ENCODE data around the gene EIF4G1.

EIF4G1 gene

DNA sequence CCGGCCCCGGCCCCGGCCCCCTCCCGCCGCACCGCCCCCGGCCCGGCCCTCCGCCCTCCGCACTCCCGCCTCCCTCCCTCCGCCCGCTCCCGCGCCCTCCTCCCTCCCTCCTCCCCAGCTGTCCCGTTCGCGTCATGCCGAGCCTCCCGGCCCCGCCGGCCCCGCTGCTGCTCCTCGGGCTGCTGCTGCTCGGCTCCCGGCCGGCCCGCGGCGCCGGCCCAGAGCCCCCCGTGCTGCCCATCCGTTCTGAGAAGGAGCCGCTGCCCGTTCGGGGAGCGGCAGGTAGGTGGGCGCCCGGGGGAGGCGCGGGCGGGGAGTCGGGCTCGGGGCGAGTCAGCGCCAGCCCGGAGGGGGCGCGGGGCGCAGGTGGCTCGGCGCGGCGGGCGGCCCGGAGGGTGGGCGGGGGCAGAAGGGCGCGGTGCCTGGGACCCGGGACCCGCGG, 65.8 kb downstream of the EIF4G1 start:
- Histone ChIP-seq H3F3A (ENCODE audit: low read depth) (no peaks in the 10 kb centered on the region), H3K9me3 (ENCODE audit: insufficient read depth, low read depth, low read length) (no peaks in the 10 kb centered on the region), H3K36me3 (ENCODE audit: insufficient read depth, low read length) (no peaks in the 10 kb centered on the region), H3K4me3 (ENCODE audit: low read length, poor library complexity, severe bottlenecking) (no peak overlapping the region), H3K9ac (ENCODE audit: low read depth, low read length, poor library complexity, severe bottlenecking) (no peak overlapping the region), H3K27me3 (ENCODE audit: insufficient read depth, low read length, poor library complexity, severe bottlenecking) (no peaks in the 10 kb centered on the region), H3K79me2 (ENCODE audit: insufficient read depth, low read length) (no peaks in the 10 kb centered on the region), H3K9me2 (replicated peaks; ENCODE audit: low read depth, low read length) (no peaks in the 10 kb centered on the region), H3K4me1 (ENCODE audit: insufficient read depth, low read length, poor library complexity, severe bottlenecking) (no peaks in the 10 kb centered on the region), H2AFZ (ENCODE audit: low read length) (no peak overlapping the region), H3K4me2 (ENCODE audit: low read depth, low read length, poor library complexity, severe bottlenecking) (no peak overlapping the region), H4K20me1 (ENCODE audit: insufficient read depth, low read length, poor library complexity, severe bottlenecking) (no peaks in the 10 kb centered on the region)
- no peak for TF ChIP-seq EZH2phosphoT487 (IDR thresholded peaks at IDR 0.05; ENCODE audit: borderline replicate concordance)
- no peak for TF ChIP-seq CTCF (conservative IDR thresholded peaks at IDR 0.05; ENCODE audit: low read length)

DNA sequence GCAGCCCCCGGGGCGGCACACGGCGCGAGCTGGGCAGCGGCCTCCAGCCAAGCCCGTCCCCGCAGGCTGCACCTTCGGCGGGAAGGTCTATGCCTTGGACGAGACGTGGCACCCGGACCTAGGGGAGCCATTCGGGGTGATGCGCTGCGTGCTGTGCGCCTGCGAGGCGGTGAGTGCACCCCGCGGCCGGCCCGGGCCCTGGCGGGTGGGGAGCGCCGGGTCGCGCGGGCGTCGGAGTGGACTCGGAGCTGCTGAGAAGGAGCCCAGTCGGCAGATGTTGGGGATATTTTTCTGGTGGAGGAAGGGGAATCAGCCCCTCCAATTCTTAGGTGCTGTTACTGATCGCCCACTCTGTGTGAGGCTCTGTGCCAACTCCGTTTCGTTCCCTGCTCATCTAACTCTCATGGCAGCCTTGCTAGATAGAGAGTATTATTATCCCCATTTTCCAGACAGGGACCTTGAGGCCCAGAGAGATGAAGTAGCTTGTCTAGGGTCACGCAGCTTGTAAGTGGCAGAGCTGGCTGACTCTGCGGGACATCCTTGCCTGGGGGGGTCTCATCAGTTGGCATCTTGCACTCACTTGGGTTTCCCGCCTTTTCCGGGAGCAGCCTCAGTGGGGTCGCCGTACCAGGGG, 66.3 kb downstream of the EIF4G1 start:
- no peak overlapping the region for H3K4me3 ChIP-seq (ENCODE audit: low read length, poor library complexity, severe bottlenecking)
- H3K9me2 ChIP-seq (replicated peaks; ENCODE audit: low read depth, low read length), result no peaks in the 10 kb centered on the region
- no peaks in the 10 kb centered on the region for H4K20me1 ChIP-seq (ENCODE audit: insufficient read depth, low read length, poor library complexity, severe bottlenecking)
- no peaks in the 10 kb centered on the region for H3K36me3 ChIP-seq (ENCODE audit: insufficient read depth, low read length)
- no peaks in the 10 kb centered on the region for H3K79me2 ChIP-seq (ENCODE audit: insufficient read depth, low read length)
- no peak overlapping the region for H3K9ac ChIP-seq (ENCODE audit: low read depth, low read length, poor library complexity, severe bottlenecking)
- H3F3A ChIP-seq (ENCODE audit: low read depth), result no peaks in the 10 kb centered on the region
- H3K4me1 ChIP-seq (ENCODE audit: insufficient read depth, low read length, poor library complexity, severe bottlenecking), result no peaks in the 10 kb centered on the region
- TF ChIP-seq CTCF (conservative IDR thresholded peaks at IDR 0.05; ENCODE audit: low read length) (no peak), EZH2phosphoT487 (IDR thresholded peaks at IDR 0.05; ENCODE audit: borderline replicate concordance) (no peak)
- no peaks in the 10 kb centered on the region for H3K27me3 ChIP-seq (ENCODE audit: insufficient read depth, low read length, poor library complexity, severe bottlenecking)
- H3K9me3 ChIP-seq (ENCODE audit: insufficient read depth, low read depth, low read length), result no peaks in the 10 kb centered on the region
- H2AFZ ChIP-seq (ENCODE audit: low read length), result no peak overlapping the region
- H3K4me2 ChIP-seq (ENCODE audit: low read depth, low read length, poor library complexity, severe bottlenecking), result no peak overlapping the region

DNA sequence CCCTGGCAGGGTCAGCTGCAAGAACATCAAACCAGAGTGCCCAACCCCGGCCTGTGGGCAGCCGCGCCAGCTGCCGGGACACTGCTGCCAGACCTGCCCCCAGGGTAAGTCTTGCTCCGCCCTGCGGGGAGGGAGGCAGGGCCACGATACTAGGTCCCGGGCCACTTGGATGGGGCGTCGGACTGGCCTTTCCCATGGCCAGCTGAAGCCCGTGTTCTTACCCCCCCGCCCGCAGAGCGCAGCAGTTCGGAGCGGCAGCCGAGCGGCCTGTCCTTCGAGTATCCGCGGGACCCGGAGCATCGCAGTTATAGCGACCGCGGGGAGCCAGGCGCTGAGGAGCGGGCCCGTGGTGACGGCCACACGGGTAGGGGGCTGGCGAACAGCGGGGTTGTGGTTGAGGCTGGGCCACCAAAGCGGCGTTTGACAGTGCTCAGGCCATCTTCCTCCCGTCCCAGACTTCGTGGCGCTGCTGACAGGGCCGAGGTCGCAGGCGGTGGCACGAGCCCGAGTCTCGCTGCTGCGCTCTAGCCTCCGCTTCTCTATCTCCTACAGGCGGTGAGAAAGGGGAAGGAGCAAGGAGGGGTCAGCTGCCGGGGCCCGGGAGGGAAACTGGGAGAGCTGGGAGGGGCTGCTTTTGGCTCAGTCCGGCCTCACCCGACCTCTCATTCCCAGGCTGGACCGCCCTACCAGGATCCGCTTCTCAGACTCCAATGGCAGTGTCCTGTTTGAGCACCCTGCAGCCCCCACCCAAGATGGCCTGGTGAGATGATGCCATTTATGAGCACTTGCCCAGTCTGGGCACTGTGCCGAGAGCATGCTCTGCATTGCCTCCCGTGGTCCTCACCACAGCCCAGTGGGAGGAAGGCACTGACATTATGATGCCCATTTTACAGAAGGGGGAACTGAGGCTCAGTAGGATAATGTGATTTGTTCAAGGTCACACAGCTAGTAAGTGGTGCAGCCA, 67.1 kb downstream of the EIF4G1 start:
- Histone ChIP-seq H3K79me2 (ENCODE audit: insufficient read depth, low read length) (no peaks in the 10 kb centered on the region), H4K20me1 (ENCODE audit: insufficient read depth, low read length, poor library complexity, severe bottlenecking) (no peaks in the 10 kb centered on the region), H3K4me2 (ENCODE audit: low read depth, low read length, poor library complexity, severe bottlenecking) (no peak overlapping the region), H3K4me3 (ENCODE audit: low read length, poor library complexity, severe bottlenecking) (no peak overlapping the region), H2AFZ (ENCODE audit: low read length) (no peak overlapping the region), H3K9me2 (replicated peaks; ENCODE audit: low read depth, low read length) (no peaks in the 10 kb centered on the region), H3K9ac (ENCODE audit: low read depth, low read length, poor library complexity, severe bottlenecking) (no peak overlapping the region), H3K4me1 (ENCODE audit: insufficient read depth, low read length, poor library complexity, severe bottlenecking) (no peaks in the 10 kb centered on the region), H3K36me3 (ENCODE audit: insufficient read depth, low read length) (no peaks in the 10 kb centered on the region), H3K27me3 (ENCODE audit: insufficient read depth, low read length, poor library complexity, severe bottlenecking) (no peaks in the 10 kb centered on the region), H3F3A (ENCODE audit: low read depth) (no peaks in the 10 kb centered on the region), H3K9me3 (ENCODE audit: insufficient read depth, low read depth, low read length) (no peaks in the 10 kb centered on the region)
- TF ChIP-seq CTCF (conservative IDR thresholded peaks at IDR 0.05; ENCODE audit: low read length), result no peak
- TF ChIP-seq EZH2phosphoT487 (IDR thresholded peaks at IDR 0.05; ENCODE audit: borderline replicate concordance), result no peak
